A549 (cell line): ENCODE data around the gene FGFR2. TPM values are rescaled to one million over a fixed set of nuclear protein-coding genes. Genes with fewer than 3 reads are reported as not detected.

Source experiments
- ATAC-seq, 2 experiments: fragments of 200-7000 bp in 1 of 2; fragments of >200 bp in 1 of 2; cut with Nextera tagmentation in 1 of 2; cut with Tn5 transposase in 1 of 2; 3 replicates each; pipeline versions ENCODE4 v1.8.0 to v1.9.1; 2018 to 2020; ENCODE audit warnings: mild to moderate bottlenecking in 1 of 2, moderate library complexity in 1 of 2
- CTCF ChIA-PET: fragments of 300-600 bp; sonication (Branson Sonifier 250); formaldehyde crosslinking; extraction: SDS; loops from one replicate; lab custom pipeline; 2021; ENCODE audit warnings: antibody characterized with exemption, inconsistent platforms; lab: Yijun Ruan, JAX
- POLR2A ChIA-PET: fragments of 350-600 bp; formaldehyde crosslinking; extraction: SDS; loops from one replicate; lab custom pipeline; 2021; ENCODE audit warnings: antibody characterized with exemption, inconsistent platforms; lab: Yijun Ruan, JAX
- DNase-seq, 2 experiments: peaks; one replicate each; pipeline versions ENCODE4 v3.0.0 to v3.0.0-alpha.2; 2011 to 2016; ENCODE audit warnings: low read depth in 1 of 2, low spot score in 1 of 2
- FAIRE-seq: peaks from 2 replicates; lab custom pipeline; 2011; peaks lifted over from hg19 to GRCh38; lab: Jason Lieb, UNC
- H3K27ac ChIP-seq, 2 experiments: fragments of >200 bp; sonication (Bioruptor Twin); formaldehyde crosslinking; 3 replicates each; pipeline ENCODE4 v1.5.1; 2016 to 2017
- H3K4me1 ChIP-seq: fragments of >200 bp; sonication (Bioruptor Twin); formaldehyde crosslinking; 3 replicates; pipeline ENCODE4 v1.6.1; 2016
- H3K4me2 ChIP-seq: fragments of >200 bp; sonication (Bioruptor Twin); formaldehyde crosslinking; 3 replicates; pipeline ENCODE4 v1.6.1; 2016
- H3K4me3 ChIP-seq: fragments of >200 bp; sonication (Bioruptor Twin); formaldehyde crosslinking; 3 replicates; pipeline ENCODE4 v1.5.1; 2016
- H3K9me3 ChIP-seq: fragments of >200 bp; sonication (Bioruptor Twin); formaldehyde crosslinking; 3 replicates; pipeline ENCODE4 v1.6.1; 2016
- CHD2 ChIP-seq: fragments of 150-350 bp; IDR thresholded peaks from 2 replicates; pipeline ENCODE4 v1.6.1; 2014; ENCODE audit warnings: low read length; ENCODE audit not compliant: partially characterized antibody
- CHD4 ChIP-seq: fragments of 200-600 bp; sonication (generic); IDR thresholded peaks from 2 replicates; pipeline ENCODE4 v1.6.1; 2016; ENCODE audit warnings: antibody characterized with exemption, mild to moderate bottlenecking, borderline replicate concordance
- EP300 ChIP-seq, 2 experiments: fragments of >200 bp; sonication (Bioruptor Twin); formaldehyde crosslinking; IDR thresholded peaks; 2 replicates in 1 of 2; 3 replicates in 1 of 2; pipeline ENCODE4 v1.6.1; 2016 to 2017
- FOXS1 ChIP-seq: fragments of 250-450 bp; sonication (Bioruptor Pico); IDR thresholded peaks from 2 replicates; pipeline ENCODE4 v1.5.0; 2020; ENCODE audit warnings: mild to moderate bottlenecking, moderate library complexity
- HDAC2 ChIP-seq: fragments of 200-600 bp; sonication (generic); IDR thresholded peaks from 2 replicates; pipeline ENCODE4 v1.6.1; 2016
- MAFK ChIP-seq: fragments of 450-650 bp; IDR thresholded peaks from 2 replicates; pipeline ENCODE4 v1.6.1; 2014; ENCODE audit not compliant: partially characterized antibody
- MAZ ChIP-seq: fragments of 150-350 bp; IDR thresholded peaks from 2 replicates; pipeline ENCODE4 v1.6.1; 2014; ENCODE audit warnings: antibody characterized with exemption, low read depth, low read length, borderline replicate concordance
- NFE2L2 ChIP-seq: fragments of 150-350 bp; conservative IDR thresholded peaks from 2 replicates; pipeline ENCODE4 v1.6.1; 2014; ENCODE audit warnings: low read length
- NR3C1 ChIP-seq: fragments of >200 bp; sonication (Bioruptor Twin); formaldehyde crosslinking; IDR thresholded peaks from 3 replicates; pipeline ENCODE4 v1.6.1; 2017
- SMC3 ChIP-seq: fragments of >200 bp; sonication (Bioruptor Twin); formaldehyde crosslinking; IDR thresholded peaks from 3 replicates; pipeline ENCODE4 v1.6.1; 2018; ENCODE audit warnings: inconsistent platforms
- TFCP2L1 ChIP-seq: fragments of 250-450 bp; sonication (Bioruptor Pico); IDR thresholded peaks from 2 replicates; pipeline ENCODE4 v1.5.0; 2021; ENCODE audit warnings: mild to moderate bottlenecking
- ZC3H11A ChIP-seq: fragments of 450-650 bp; IDR thresholded peaks from 2 replicates; pipeline ENCODE4 v1.6.1; 2014; ENCODE audit warnings: antibody characterized with exemption, mild to moderate bottlenecking
- ZNF302 ChIP-seq: fragments of 250-450 bp; sonication (Bioruptor Pico); IDR thresholded peaks from 2 replicates; pipeline ENCODE4 v1.9.0; 2021; ENCODE audit warnings: inconsistent platforms, mild to moderate bottlenecking, moderate library complexity
- WGBS: methylation state at CpG from one replicate; pipeline ENCODE4 v1.1.6; 2017; ENCODE audit errors: missing lambda C conversion rate; 5-methylcytosine and 5-hydroxymethylcytosine counted together
- polyA plus RNA-seq, 4 experiments: library from polyadenylated mRNA; depleted of rRNA in 3 of 4; stranded (reverse); fragments of >200 nt; fragmentation: RNase III in 1 of 4; extraction: RNeasy Plus Mini Kit Qiagen cat#74134 plus additional on column Dnase treatment in 1 of 4; gene quantifications; 2 replicates in 3 of 4; 3 replicates in 1 of 4; pipeline ENCODE4 v1.2.3, GENCODE V29; 2011 to 2017
- TF ChIP-seq, protein P1 (sequence below): fragments of 200-600 bp; sonication (generic); IDR thresholded peaks from 2 replicates; pipeline ENCODE4 v1.6.1; 2016; ENCODE audit warnings: antibody characterized with exemption, mild to moderate bottlenecking, moderate library complexity
- TF ChIP-seq, protein P2 (sequence below): fragments of 250-450 bp; sonication (Bioruptor Pico); IDR thresholded peaks from 2 replicates; pipeline ENCODE4 v1.5.0; 2021; ENCODE audit warnings: mild to moderate bottlenecking, moderate library complexity, borderline replicate concordance

Gene FGFR2
- polyA plus RNA-seq, 2 of the 4 experiments (the other 2 are of a cell fraction) = 0.16 to 0.22 TPM

DNA sequence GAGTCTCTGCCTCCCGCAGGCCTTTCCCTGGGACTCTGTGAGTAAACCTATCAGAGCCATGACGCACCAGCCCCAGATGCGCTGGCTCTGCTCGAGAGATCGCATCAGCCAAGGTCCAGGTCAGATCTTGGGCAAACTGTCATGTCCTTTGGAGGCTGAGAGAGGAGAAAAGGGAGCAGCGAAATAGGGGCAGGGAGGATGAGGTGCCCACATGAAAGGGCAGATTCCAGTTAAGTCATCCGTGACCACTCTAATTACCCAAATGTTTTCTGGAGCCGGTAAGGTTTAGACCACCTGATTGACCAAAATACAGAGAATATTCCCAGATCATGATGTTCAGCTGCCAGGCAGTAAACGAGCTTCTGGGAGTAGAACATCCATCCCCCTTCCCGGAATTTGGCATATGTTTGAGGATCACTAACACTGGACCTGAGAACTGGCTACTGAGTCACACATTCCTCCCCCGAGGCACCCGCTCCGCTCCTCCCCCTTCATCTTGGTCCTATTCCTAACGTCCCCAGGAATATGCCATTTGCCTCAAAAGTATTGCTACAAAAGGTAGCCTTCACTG lies 88.0 kb downstream of the FGFR2 start:
- ATAC-seq = no peak
- Histone ChIP-seq H3K4me3 (no peak overlapping the region), H3K4me2 (no peak overlapping the region), H3K27ac (no peak overlapping the region)
- CTCF ChIA-PET = no interaction called here
- no peak for FAIRE-seq
- TF ChIP-seq HDAC2 (no peak), ZNF302 (CRISPR knock-in tag) (no peak), SMC3 (no peak), NR3C1 (no peak), CHD4 (no peak)
- TF ChIP-seq, all 56 proteins: peak for 0
- H3K4me1 ChIP-seq = no peaks in the 10 kb centered on the region
- DNase-seq = no peak
- H3K9me3 ChIP-seq = no peaks in the 10 kb centered on the region
- POLR2A ChIA-PET = no interaction called here
- WGBS = 51% methylated on average over 14 of the region's 14 CpGs

DNA sequence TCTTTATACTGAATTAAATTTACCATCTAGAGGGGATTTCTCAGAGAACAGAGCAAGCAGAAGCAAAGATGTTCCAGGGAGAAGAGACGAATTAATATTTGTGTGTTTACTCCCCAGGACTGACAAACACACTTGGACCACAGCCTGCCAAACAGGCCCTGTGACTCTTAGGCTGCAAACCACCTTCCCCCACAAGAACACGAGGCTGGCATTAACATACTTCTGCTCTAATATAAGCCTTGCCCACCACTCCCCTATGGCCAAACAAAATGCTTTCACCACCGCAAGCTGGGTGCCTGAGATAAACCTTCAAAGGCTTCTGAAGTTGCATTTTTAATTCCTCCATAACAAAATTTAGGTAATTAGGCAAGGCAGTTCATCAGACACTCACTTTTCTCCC lies 88.4 kb downstream of the FGFR2 start:
- WGBS = 45% methylated on average over 3 of the region's 3 CpGs
- no peaks in the 10 kb centered on the region for H3K4me1 ChIP-seq
- ATAC-seq = no peak
- H3K4me2 ChIP-seq = no peak overlapping the region
- ChIA-PET CTCF (no interaction called here), POLR2A (no interaction called here)
- no peak for FAIRE-seq
- H3K27ac ChIP-seq = no peak overlapping the region
- TF ChIP-seq, protein P1, sequence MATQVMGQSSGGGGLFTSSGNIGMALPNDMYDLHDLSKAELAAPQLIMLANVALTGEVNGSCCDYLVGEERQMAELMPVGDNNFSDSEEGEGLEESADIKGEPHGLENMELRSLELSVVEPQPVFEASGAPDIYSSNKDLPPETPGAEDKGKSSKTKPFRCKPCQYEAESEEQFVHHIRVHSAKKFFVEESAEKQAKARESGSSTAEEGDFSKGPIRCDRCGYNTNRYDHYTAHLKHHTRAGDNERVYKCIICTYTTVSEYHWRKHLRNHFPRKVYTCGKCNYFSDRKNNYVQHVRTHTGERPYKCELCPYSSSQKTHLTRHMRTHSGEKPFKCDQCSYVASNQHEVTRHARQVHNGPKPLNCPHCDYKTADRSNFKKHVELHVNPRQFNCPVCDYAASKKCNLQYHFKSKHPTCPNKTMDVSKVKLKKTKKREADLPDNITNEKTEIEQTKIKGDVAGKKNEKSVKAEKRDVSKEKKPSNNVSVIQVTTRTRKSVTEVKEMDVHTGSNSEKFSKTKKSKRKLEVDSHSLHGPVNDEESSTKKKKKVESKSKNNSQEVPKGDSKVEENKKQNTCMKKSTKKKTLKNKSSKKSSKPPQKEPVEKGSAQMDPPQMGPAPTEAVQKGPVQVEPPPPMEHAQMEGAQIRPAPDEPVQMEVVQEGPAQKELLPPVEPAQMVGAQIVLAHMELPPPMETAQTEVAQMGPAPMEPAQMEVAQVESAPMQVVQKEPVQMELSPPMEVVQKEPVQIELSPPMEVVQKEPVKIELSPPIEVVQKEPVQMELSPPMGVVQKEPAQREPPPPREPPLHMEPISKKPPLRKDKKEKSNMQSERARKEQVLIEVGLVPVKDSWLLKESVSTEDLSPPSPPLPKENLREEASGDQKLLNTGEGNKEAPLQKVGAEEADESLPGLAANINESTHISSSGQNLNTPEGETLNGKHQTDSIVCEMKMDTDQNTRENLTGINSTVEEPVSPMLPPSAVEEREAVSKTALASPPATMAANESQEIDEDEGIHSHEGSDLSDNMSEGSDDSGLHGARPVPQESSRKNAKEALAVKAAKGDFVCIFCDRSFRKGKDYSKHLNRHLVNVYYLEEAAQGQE = no peak
- TF ChIP-seq FOXS1 (CRISPR knock-in tag) (no peak), EP300 (IDR thresholded peaks at IDR 0.05) (no peak), CHD2 (no peak)
- no peak overlapping the region for H3K4me3 ChIP-seq
- no peak for DNase-seq
- H3K9me3 ChIP-seq = no peaks in the 10 kb centered on the region

DNA sequence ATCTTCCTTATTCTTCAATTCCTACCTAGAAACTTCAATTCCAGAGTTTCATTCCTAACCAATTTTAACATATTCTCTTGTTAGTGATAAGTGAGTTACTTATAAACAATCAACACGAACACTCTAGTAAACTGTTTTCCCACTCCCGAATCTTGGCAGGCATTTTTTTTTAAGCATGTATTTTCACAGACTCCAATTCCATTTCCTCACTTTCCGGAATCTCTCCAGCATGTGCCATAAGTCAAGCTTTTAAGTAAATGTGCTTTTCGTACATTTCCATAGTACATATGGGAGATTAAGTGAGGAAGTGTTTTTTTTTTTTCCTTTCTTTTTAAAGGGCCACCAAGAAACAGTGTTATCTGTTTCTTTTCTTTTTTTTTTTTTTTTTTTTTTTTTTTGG lies 89.1 kb downstream of the FGFR2 start:
- ATAC-seq (no peak), FAIRE-seq (no peak), DNase-seq (no peak)
- WGBS = 24% methylated on average over 4 of the region's 4 CpGs
- no peak for TF ChIP-seq MAFK
- TF ChIP-seq, protein P2, sequence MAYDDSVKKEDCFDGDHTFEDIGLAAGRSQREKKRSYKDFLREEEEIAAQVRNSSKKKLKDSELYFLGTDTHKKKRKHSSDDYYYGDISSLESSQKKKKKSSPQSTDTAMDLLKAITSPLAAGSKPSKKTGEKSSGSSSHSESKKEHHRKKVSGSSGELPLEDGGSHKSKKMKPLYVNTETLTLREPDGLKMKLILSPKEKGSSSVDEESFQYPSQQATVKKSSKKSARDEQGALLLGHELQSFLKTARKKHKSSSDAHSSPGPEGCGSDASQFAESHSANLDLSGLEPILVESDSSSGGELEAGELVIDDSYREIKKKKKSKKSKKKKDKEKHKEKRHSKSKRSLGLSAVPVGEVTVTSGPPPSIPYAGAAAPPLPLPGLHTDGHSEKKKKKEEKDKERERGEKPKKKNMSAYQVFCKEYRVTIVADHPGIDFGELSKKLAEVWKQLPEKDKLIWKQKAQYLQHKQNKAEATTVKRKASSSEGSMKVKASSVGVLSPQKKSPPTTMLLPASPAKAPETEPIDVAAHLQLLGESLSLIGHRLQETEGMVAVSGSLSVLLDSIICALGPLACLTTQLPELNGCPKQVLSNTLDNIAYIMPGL (CRISPR knock-in tag) = no peak
- Histone ChIP-seq H3K4me1 (no peaks in the 10 kb centered on the region), H3K9me3 (no peaks in the 10 kb centered on the region), H3K27ac (no peak overlapping the region), H3K4me2 (no peak overlapping the region), H3K4me3 (no peak overlapping the region)
- ChIA-PET POLR2A (no interaction called here), CTCF (no interaction called here)

DNA sequence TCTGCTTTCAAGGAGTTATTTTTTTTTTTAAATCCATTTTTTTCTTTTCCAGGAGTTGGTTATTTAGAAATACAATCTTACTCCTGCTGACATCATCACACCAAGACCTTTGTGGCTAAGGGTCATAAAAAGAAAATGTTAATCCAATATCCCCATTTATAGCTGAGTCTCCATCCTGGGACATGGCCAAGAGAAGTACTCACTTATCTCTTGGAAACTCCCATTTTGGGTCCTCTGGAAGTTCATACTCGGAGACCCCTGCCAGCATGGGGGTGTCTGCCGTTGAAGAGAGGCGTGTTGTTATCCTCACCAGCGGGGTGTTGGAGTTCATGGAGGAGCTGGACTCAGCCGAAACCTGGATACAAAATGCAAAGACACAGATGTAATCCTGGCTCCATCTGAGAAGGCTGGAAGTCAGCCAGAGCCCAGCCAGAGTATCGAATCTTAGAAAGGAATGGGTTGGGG lies 94.6 kb downstream of the FGFR2 start:
- H3K4me3 ChIP-seq = no peak overlapping the region
- POLR2A ChIA-PET = no interaction called here
- no peak overlapping the region for H3K4me2 ChIP-seq
- 6% methylated on average over 6 of the region's 6 CpGs for WGBS
- H3K27ac ChIP-seq = no peak overlapping the region
- H3K9me3 ChIP-seq = no peaks in the 10 kb centered on the region
- H3K4me1 ChIP-seq = no peaks in the 10 kb centered on the region
- CTCF ChIA-PET = no interaction called here
- ATAC-seq (no peak), FAIRE-seq (no peak), DNase-seq (no peak)
- TF ChIP-seq MAZ = no peak
- TF ChIP-seq ZC3H11A = no peak
- no peak for TF ChIP-seq TFCP2L1 (CRISPR knock-in tag)
- TF ChIP-seq NFE2L2 = no peak
